ENCODE measurements around the gene LCP2. TPM values are rescaled to one million over a fixed set of nuclear protein-coding genes. Genes with fewer than 3 reads are reported as not detected.

LCP2 gene
- total and polyA plus RNA-seq, 2 of the 8 experiments (the other 6 are each of a cell fraction or from before 2014, with no cell fraction given), result 0.26 to 0.33 TPM

GRCh38 chr5:170250810-170251317, 46.7 kb downstream of the LCP2 start:
- ChIA-PET POLR2A (ENCODE audit: partially characterized antibody) (no interaction called here), CTCF (ENCODE audit: partially characterized antibody) (interaction anchor here (0.9 kb wide), 1 partner anchor 12 kb away, joined by 3 read pairs; no protein-coding TSS in a partner anchor)
- peaks cover 0 to 13% (median 10%) of the 10 kb centered on the region in 4 experiments; a peak in 6 of 7 replicates for H3K4me1 ChIP-seq (replicated peaks in 1 of 4; ENCODE audit: control insufficient read depth in 3 of 4, insufficient read depth in 4 of 4, low read length in 3 of 4)
- no peaks in the 10 kb centered on the region for H3K27me3 ChIP-seq (replicated peaks in 1 of 4; ENCODE audit: control insufficient read depth in 3 of 4, extremely low read depth in 1 of 4, insufficient read depth in 3 of 4, low read length in 3 of 4)
- H2AFZ ChIP-seq (ENCODE audit: low read length), result no peak overlapping the region
- no peak overlapping the region for H2AK5ac ChIP-seq (ENCODE audit: low read depth, low read length)
- H4K91ac ChIP-seq (replicated peaks; ENCODE audit: insufficient read length, low read length), result no peak overlapping the region
- no peak overlapping the region for H3K4me3 ChIP-seq (ENCODE audit: extremely low read depth in 1 of 4, insufficient read depth in 2 of 4, low read depth in 3 of 4, low read length in 4 of 4)
- H3K4me2 ChIP-seq (ENCODE audit: insufficient read depth in 1 of 2, low read depth in 2 of 2, low read length in 2 of 2), result no peak overlapping the region
- H3K18ac ChIP-seq (ENCODE audit: extremely low read depth, low read length), result no peak overlapping the region
- no peak for DNase-seq (ENCODE audit: low read depth in 1 of 2, low spot score in 2 of 2)
- H4K5ac ChIP-seq (ENCODE audit: insufficient read length, low read depth, low read length), result no peak overlapping the region
- no peak overlapping the region for H2BK12ac ChIP-seq (ENCODE audit: low read depth, low read length)
- H2BK20ac ChIP-seq (ENCODE audit: low read length), result no peak overlapping the region; the same call in 1 of the 2 replicates
- H2BK120ac ChIP-seq (replicated peaks; ENCODE audit: low read depth, low read length), result no peak overlapping the region
- H3K9ac ChIP-seq (replicated peaks in 1 of 4; ENCODE audit: extremely low read depth in 1 of 4, low read depth in 3 of 4, low read length in 3 of 4), result no peak overlapping the region
- no peak overlapping the region for H3K14ac ChIP-seq (ENCODE audit: insufficient read length)
- no peak overlapping the region for H3K23ac ChIP-seq (ENCODE audit: insufficient read length)
- H4K20me1 ChIP-seq (replicated peaks in 1 of 2; ENCODE audit: control insufficient read depth in 1 of 2, insufficient read depth in 2 of 2, low read length in 2 of 2), result no peaks in the 10 kb centered on the region
- WGBS, 2 experiments (ENCODE audit: extremely low coverage in 1 of 2, insufficient coverage in 1 of 2, insufficient read length in 1 of 2, insufficient replicate concordance in 2 of 2, low coverage in 1 of 2, low lambda C conversion rate in 2 of 2, missing lambda C conversion rate in 1 of 2), result 87% methylated on average over 3 of the region's 3 CpGs; no CpG with 5 or more reads in 1 of the 2 experiments
- H4K8ac ChIP-seq (ENCODE audit: extremely low read depth, insufficient read depth, low read length), result no peak overlapping the region
- no peak overlapping the region for H2BK15ac ChIP-seq (ENCODE audit: low read length)
- TF ChIP-seq TBP (IDR thresholded peaks at IDR 0.05; ENCODE audit: low read depth, low read length) (no peak), CREB1 (IDR thresholded peaks at IDR 0.05) (no peak), USF2 (IDR thresholded peaks at IDR 0.05; ENCODE audit: low read length) (no peak), YY1 (IDR thresholded peaks at IDR 0.05; ENCODE audit: low read depth, low read length) (no peak), ATF3 (IDR thresholded peaks at IDR 0.05; ENCODE audit: insufficient read depth, low read depth, low read length) (no peak), BCL11A (IDR thresholded peaks at IDR 0.05; ENCODE audit: low read depth in 2 of 2, low read length in 2 of 2) (no peak), SP4 (IDR thresholded peaks at IDR 0.05; ENCODE audit: low read length) (no peak), KDM1A (IDR thresholded peaks at IDR 0.05; ENCODE audit: borderline replicate concordance, low read length) (no peak), SP2 (IDR thresholded peaks at IDR 0.05; ENCODE audit: low read length) (no peak), RXRA (IDR thresholded peaks at IDR 0.05; ENCODE audit: insufficient read depth, low read depth, low read length) (no peak), PHF8 (conservative IDR thresholded peaks at IDR 0.05; ENCODE audit: low read depth, low read length) (no peak), FOSL1 (IDR thresholded peaks at IDR 0.05; ENCODE audit: insufficient read depth, low read depth, low read length) (no peak)
- H3K9me3 ChIP-seq (ENCODE audit: insufficient read depth in 2 of 2, low read depth in 1 of 2, low read length in 1 of 2), result peaks cover 0 to 5% of the 10 kb centered on the region in 2 experiments; a peak in 2 of 4 replicates
- H3K36me3 ChIP-seq (ENCODE audit: control insufficient read depth in 2 of 4, insufficient read depth in 4 of 4, low read length in 3 of 4), result no peaks in the 10 kb centered on the region
- H3K4ac ChIP-seq (replicated peaks; ENCODE audit: insufficient read length, low read depth, low read length), result no peak overlapping the region
- H3K23me2 ChIP-seq (ENCODE audit: low read depth, low read length), result no peaks in the 10 kb centered on the region
- FAIRE-seq, result no peak
- no peaks in the 10 kb centered on the region for H3K79me1 ChIP-seq (ENCODE audit: low read depth, low read length)
- H3K79me2 ChIP-seq (ENCODE audit: control insufficient read depth in 1 of 2, insufficient read depth in 2 of 2, low read length in 2 of 2), result no peaks in the 10 kb centered on the region
- H2BK5ac ChIP-seq (ENCODE audit: low read depth, low read length), result no peak overlapping the region
- no peak overlapping the region for H3K27ac ChIP-seq (ENCODE audit: low read depth, low read length)
- no peak overlapping the region for H3K56ac ChIP-seq (replicated peaks; ENCODE audit: insufficient read length, low read depth, low read length)

Measured in H1 (cell line).